Esophagus squamous epithelium (tissue), 4 donors: Measurements from ENCODE around the gene SYT13.

ENCODE experiments used
- CTCF ChIP-seq, 6 experiments: fragments of 450-650 bp in 4 of 6; fragments of 200-600 bp in 2 of 6; sonication (generic) in 2 of 6; IDR thresholded peaks; one replicate each; pipeline ENCODE4 v1.5.1; 2016 to 2019; ENCODE audit warnings: antibody characterized with exemption in 6 of 6, mild to moderate bottlenecking in 4 of 6, moderate library complexity in 4 of 6
- POLR2A ChIP-seq, 4 donors: fragments of 450-650 bp; IDR thresholded peaks; one replicate each; pipeline ENCODE4 v1.6.1; 2017; ENCODE audit warnings: antibody characterized with exemption in 4 of 4, mild to moderate bottlenecking in 4 of 4, moderate library complexity in 3 of 4

GRCh38 chr11:45313171-45313865 lies 27.2 kb upstream of the SYT13 start:
- TF ChIP-seq CTCF (IDR thresholded peaks at IDR 0.05), result no peak
- no peak for TF ChIP-seq POLR2A (IDR thresholded peaks at IDR 0.05)
